ENCODE results near the gene EFNA5. TPM values are rescaled to one million over a fixed set of nuclear protein-coding genes. Genes with fewer than 3 reads are reported as not detected.

Gene EFNA5
- polyA plus RNA-seq, 3 donors, result 0.01 TPM; not detected in 2

- Histone ChIP-seq H3K9ac (ENCODE audit: insufficient read depth, low read length, poor library complexity, severe bottlenecking) (no peak overlapping the region), H3K4me2 (replicated peaks; ENCODE audit: extremely low read depth, low read length, poor library complexity, severe bottlenecking) (no peak overlapping the region), H3K4me1 (ENCODE audit: control insufficient read depth in 1 of 2, insufficient read depth in 2 of 2, low read length in 2 of 2) (no peaks in the 10 kb centered on the region), H2AFZ (ENCODE audit: insufficient read depth, low read depth, low read length, poor library complexity, severe bottlenecking) (no peak overlapping the region), H3K36me3 (replicated peaks in 1 of 2; ENCODE audit: control insufficient read depth in 1 of 2, insufficient read depth in 2 of 2, low read length in 2 of 2) (no peaks in the 10 kb centered on the region), H3K27ac (ENCODE audit: low read depth in 1 of 2, low read length in 2 of 2) (no peak overlapping the region), H3K4me3 (replicated peaks in 1 of 3; ENCODE audit: low read depth in 2 of 3, low read length in 3 of 3) (no peak overlapping the region), H3K27me3 (ENCODE audit: control insufficient read depth in 2 of 2, insufficient read depth in 2 of 2, low read length in 2 of 2) (no peaks in the 10 kb centered on the region), H3K79me2 (ENCODE audit: insufficient read depth, low read length) (no peaks in the 10 kb centered on the region), H4K20me1 (ENCODE audit: insufficient read depth, low read length) (no peaks in the 10 kb centered on the region), H3K9me3 (replicated peaks in 1 of 2; ENCODE audit: control insufficient read depth in 1 of 2, insufficient read depth in 1 of 2, low read length in 2 of 2) (no peaks in the 10 kb centered on the region)
- Mint-ChIP-seq H3K9me3 (peaks cover 0 to 4% (median 0%) of the 10 kb centered on the region in 7 donors), H3K4me3 (no peak overlapping the region), H3K27ac (no peak overlapping the region), H3K36me3 (no peaks in the 10 kb centered on the region), H3K27me3 (ENCODE audit: low read depth in 3 of 3) (peaks cover 0 to 3% (median 2%) of the 10 kb centered on the region in 3 donors), H3K4me1 (peaks cover 4% of the 10 kb centered on the region)
- WGBS (ENCODE audit: insufficient coverage), result 67% methylated on average over 2 of the region's 3 CpGs
- DNase-seq, result no peak
- TF ChIP-seq CTCF (IDR thresholded peaks at IDR 0.05), result no peak
- intact Hi-C loops (cut with micrococcal nuclease), result no loop called here
Measured at GRCh38 chr5:107505763-107506534, 164.8 kb downstream of the EFNA5 start.

GRCh38 chr5:107504424-107504823, 166.3 kb downstream of the EFNA5 start:
- H3K4me2 ChIP-seq (replicated peaks; ENCODE audit: extremely low read depth, low read length, poor library complexity, severe bottlenecking), result no peak overlapping the region
- H2AFZ ChIP-seq (ENCODE audit: insufficient read depth, low read depth, low read length, poor library complexity, severe bottlenecking), result no peak overlapping the region
- H3K36me3 Mint-ChIP-seq, result no peaks in the 10 kb centered on the region
- no peaks in the 10 kb centered on the region for H3K79me2 ChIP-seq (ENCODE audit: insufficient read depth, low read length)
- H3K36me3 ChIP-seq (replicated peaks in 1 of 2; ENCODE audit: control insufficient read depth in 1 of 2, insufficient read depth in 2 of 2, low read length in 2 of 2), result no peaks in the 10 kb centered on the region
- WGBS (ENCODE audit: insufficient coverage), result no CpG with 5 or more reads among the region's 1 CpG
- no peak overlapping the region for H3K27ac ChIP-seq (ENCODE audit: low read depth in 1 of 2, low read length in 2 of 2)
- peaks cover 0 to 4% (median 0%) of the 10 kb centered on the region in 7 donors for H3K9me3 Mint-ChIP-seq
- H3K9ac ChIP-seq (ENCODE audit: insufficient read depth, low read length, poor library complexity, severe bottlenecking), result no peak overlapping the region
- H3K4me3 Mint-ChIP-seq, result no peak overlapping the region
- H3K27me3 Mint-ChIP-seq (ENCODE audit: low read depth in 3 of 3), result peaks cover 0 to 2% (median 2%) of the 10 kb centered on the region in 3 donors
- H4K20me1 ChIP-seq (ENCODE audit: insufficient read depth, low read length), result no peaks in the 10 kb centered on the region
- no peak for DNase-seq
- no peaks in the 10 kb centered on the region for H3K4me1 ChIP-seq (ENCODE audit: control insufficient read depth in 1 of 2, insufficient read depth in 2 of 2, low read length in 2 of 2)
- no peak for TF ChIP-seq CTCF (IDR thresholded peaks at IDR 0.05)
- H3K27ac Mint-ChIP-seq, result no peak overlapping the region
- H3K4me3 ChIP-seq (replicated peaks in 1 of 3; ENCODE audit: low read depth in 2 of 3, low read length in 3 of 3), result no peak overlapping the region
- intact Hi-C loops (cut with micrococcal nuclease), result no loop called here
- H3K4me1 Mint-ChIP-seq, result peaks cover 4% of the 10 kb centered on the region
- no peaks in the 10 kb centered on the region for H3K27me3 ChIP-seq (ENCODE audit: control insufficient read depth in 2 of 2, insufficient read depth in 2 of 2, low read length in 2 of 2)
- no peaks in the 10 kb centered on the region for H3K9me3 ChIP-seq (replicated peaks in 1 of 2; ENCODE audit: control insufficient read depth in 1 of 2, insufficient read depth in 1 of 2, low read length in 2 of 2)

Data from CD14-positive monocyte (primary cell).